SIG-M5 treated with dmso at 0.1 percent for 504 hours (cell line): Measurements from ENCODE around the gene ADGRF3.
"Not testable (repeated sequence)": the region's sequence is repeated elsewhere in the genome, so short reads cannot be mapped to it uniquely, and the experiment has no call there.

Source experiments
- DNase-seq: peaks from one replicate; lab custom pipeline; 2025; ENCODE audit not compliant: unreplicated experiment; lab: John Stamatoyannopoulos, UW

The ADGRF3 gene

DNA sequence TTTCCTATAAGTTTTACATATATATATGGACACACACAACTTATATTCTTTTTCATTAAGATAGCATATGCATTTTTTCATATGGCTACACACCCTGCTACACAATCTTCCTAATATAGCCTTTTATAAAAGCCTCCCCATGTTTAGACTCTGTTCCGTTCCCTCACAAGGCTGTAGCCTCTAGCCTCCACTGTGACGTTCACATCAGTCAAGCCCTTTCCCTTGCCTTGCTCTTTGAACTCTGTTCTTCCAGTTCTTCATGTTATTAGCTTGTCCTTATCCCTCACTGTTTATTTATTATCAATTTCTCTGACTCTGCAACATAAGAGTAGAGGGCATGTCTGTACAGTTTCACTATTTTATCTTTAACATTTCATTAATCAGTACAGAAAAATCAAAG, 63.0 kb downstream of the ADGRF3 start:
- no peak for DNase-seq

DNA sequence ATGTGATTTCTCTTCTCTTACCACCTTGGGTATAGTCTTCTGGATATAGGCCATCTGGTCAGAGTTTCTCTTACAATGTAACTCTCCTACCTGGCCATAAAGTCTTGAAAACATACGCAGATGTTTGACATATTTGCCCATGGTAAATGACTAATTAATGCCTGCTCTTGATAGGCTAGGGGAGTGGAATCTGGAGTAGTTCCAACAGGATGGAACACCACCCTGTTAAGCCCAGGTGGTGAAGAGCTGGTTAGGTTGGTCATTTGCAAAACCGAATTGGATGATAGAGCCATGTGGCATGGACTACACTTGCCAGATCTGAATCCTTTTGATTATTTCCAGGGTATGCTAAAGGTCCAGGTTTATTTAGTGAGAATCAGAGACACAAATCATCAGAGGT, 65.4 kb downstream of the ADGRF3 start:
- DNase-seq, result no peak

DNA sequence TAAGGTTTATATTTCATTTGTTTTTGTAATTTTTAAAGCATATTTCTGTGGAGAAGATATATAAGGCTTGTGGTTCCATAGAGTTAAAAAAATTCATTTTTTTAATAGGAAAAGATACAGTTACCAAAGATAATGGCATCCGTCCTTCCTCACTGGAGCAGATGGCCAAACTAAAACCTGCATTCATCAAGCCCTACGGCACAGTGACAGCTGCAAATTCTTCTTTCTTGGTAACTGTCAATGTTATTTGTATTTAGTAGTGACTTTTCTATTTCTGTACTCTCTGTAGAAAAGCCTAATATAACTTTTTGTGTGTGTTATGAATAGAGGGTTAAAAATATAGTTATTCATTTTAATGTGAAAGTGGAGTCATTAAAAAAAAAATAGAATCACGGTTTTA, 66.7 kb downstream of the ADGRF3 start:
- DNase-seq, result no peak

DNA sequence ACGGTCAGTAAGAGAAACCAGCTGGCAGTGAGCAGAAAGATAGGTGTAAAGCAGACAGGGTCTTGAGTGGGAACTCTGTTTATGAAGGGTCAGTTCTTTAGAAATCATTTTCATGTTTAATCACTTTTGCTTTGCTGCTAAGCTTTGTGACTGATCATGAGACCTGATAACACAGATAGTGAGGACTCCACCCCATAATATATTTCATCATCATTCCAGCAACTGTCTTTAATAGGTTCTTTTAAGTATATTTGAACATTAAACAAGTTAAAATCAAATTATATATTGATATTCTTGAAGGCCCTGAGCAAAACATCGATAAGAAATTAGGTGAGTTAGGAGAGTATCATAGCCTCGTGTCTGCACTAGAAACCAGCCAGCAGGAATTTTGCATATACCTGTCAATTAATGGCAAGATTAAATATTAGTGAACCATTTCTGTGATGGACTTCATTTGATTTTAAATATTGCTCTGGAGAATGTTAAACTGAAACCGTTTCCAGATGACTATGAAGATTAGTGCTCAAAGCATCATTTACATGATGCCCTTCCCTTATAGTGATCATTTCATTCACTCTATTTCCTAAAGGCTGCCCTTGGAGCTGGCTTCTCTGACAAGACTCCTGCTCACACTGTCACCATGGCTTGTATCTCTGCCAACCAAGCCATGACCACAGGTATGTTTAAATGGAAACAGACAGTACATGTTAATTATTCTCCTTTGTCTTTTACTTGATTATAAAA, 69.9 kb downstream of the ADGRF3 start:
- DNase-seq, result no peak

DNA sequence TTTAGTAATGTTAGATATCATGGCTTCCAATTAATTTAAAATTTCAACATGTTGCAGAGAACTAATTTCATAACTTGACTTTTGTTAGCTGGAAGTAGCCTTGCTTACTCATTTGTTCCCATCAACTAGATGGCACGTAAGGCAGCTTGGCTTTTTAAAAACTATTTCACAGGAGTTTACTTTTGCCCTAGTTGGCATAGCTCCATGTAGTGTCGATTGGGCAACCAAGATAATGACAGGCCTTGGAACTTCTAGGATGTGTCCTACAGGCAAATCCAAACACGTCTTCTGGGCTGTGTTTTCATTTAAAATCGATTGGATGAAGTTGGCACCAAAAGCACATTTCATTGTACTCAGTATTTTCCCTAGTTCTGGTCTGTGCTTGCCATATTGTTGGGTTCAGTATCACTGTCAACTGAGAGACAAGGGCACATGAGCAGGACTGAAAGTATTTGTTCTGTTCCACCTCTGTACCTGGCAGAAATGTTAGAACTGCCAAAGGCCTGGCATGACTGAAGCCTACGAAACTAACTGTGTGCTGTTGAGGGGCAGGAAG, 72.5 kb downstream of the ADGRF3 start:
- DNase-seq, result peak; percentile 11

DNA sequence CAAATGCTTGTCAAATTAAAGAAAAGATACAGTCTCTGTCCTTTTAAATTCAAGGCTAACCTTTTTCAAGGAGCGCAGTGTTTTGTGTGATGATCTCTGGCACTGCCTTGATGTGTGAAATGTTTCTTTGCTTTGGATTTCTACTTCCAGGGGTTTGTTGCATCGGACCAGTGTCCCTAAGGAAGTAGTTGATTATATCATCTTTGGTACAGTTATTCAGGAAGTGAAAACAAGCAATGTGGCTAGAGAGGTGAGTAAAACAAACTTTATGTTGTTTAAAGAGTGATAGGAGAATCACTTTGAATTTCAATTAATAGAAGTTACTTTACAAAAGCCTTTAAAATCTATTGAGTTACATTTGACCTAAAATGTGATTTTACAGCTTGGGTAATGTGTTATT, 73.1 kb downstream of the ADGRF3 start:
- no peak for DNase-seq

DNA sequence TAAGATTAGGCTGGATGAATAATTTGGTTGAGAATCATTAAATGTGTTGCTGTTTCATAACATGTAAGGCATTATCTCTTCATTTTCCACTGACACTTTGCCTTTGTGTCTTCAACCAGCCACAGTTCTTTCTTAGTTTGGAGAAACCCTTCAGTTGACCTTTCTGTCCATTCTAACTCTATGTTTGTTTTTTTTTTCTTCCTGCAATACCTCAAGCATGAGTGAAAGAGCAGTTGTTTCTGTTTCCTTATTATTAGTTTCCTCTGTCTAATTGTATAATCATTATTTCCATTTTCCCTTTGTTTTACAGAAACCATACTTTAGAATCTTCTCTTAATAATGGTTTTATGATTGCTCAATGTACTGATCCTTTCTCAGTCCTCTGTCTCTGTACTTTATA, 76.2 kb downstream of the ADGRF3 start:
- DNase-seq, result no peak

DNA sequence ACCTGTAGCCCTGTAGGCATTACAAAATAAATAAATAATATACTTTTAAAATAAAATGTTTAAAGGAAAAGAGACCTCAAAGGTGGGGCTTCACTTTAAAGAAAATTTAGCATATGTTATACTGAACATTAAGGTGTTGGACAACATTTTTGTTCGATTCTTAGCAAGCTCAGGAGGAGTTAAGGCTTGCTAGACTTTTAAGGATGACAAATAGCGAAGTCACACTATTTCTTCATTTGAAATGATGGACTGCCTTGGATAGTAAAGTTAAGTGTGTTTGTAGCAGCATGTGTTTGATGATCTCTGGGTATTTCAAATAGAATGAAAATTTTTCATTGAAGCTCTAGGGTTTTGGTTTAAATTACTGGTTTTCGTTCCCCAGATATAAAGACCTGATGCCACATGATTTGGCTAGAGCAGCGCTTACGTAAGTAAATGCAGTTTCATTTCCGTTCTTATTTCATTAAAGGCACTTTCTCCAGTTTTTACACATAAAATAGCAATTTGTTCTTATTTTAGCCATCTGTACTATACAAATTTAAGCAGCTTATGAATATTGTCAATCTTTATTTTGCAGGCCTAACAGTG, 76.9 kb downstream of the ADGRF3 start:
- peak; percentile 72 for DNase-seq

DNA sequence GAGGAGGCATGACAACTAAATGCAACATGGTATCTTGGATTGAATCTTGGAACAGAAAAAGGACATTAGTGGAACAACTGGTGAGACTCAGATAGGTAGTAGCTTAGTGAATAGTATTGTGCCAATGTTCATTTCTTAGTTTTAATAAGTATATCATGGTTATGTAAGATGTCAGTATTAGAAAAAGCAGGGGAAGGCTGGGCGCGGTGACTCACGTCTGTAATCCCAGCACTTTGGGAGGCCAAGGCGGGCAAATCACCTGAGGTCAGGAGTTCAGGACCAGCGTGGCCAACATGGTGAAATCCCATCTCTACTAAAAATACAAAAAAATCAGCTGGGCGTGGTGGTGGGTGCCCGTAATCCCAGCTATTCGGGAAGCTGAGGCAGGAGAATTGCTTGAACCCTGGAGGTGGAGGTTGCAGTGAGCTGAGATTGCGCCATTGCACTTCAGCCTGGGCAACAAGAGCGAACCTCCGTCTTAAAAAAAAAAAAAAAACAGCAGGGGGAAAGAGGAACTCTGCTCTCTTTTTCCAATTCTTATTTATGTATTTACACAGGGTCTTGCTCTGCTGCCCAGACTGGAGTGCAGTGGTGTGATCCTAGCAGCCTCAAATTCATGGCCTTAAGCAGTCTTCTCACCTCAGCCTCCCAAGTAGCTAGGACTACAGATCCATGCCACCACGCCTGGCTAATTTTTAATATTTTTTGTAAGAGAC, 77.8 kb downstream of the ADGRF3 start:
- DNase-seq, result peak; percentile 70

DNA sequence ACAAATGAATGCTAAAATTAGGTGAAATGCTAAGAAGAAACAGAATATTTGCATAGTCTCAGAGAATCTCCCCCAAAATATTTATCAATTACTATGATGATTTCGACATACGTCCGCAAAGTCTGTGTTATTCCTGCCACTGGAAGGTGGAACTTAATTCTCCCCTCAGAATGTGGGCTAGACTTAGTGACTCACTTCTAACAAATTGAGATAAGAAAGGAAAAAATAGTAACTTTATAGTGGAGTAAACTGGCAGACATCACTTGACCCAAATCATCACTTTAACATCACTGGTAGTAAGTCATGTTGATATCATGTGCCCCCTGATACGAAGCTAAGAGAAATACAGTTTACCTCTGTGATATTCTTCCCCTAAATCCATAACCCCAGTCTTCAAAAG, 78.4 kb downstream of the ADGRF3 start:
- DNase-seq, result peak; percentile 32

DNA sequence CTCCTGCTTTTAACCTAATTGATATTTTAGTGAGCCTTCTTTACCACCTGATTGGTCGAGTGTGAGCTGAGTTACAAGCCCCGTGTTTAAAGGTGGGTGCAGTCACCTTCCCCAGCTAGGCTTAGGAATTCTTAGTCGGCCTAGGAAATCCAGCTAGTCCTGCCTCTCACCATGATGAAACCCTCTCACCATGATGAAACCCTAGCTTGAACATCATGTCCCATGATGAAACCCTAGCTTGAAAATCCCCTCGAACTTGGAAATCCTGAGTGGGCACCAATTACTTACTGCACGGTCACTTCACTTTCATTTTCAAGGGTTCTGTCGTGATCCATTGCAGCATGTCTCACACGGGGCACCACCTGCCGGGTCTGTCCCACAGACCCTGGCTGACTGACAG, 87.8 kb downstream of the ADGRF3 start:
- DNase-seq, result not testable (repeated sequence)
